Esophagus muscularis mucosa (tissue), 3 donors: ENCODE data around the gene MYO10.
"Not testable (repeated sequence)": the region's sequence is repeated elsewhere in the genome, so short reads cannot be mapped to it uniquely, and the experiment has no call there.

Experiments
- CTCF ChIP-seq, 3 experiments: fragments of 200-600 bp in 2 of 3; fragments of 450-650 bp in 1 of 3; sonication (generic) in 2 of 3; IDR thresholded peaks; one replicate each; pipeline ENCODE4 v1.5.1; 2017 to 2019; ENCODE audit warnings: antibody characterized with exemption in 3 of 3, mild to moderate bottlenecking in 2 of 3, moderate library complexity in 1 of 3
- POLR2A ChIP-seq: fragments of 450-650 bp; IDR thresholded peaks from one replicate; pipeline ENCODE4 v1.6.1; 2017; ENCODE audit warnings: antibody characterized with exemption, moderate library complexity, mild to moderate bottlenecking, low read depth

- not testable (repeated sequence) for TF ChIP-seq POLR2A; CTCF (IDR thresholded peaks at IDR 0.05)
These were observed 61.7 kb downstream of the MYO10 start for GRCh38 chr5:16874424-16874823.
